Testis (tissue), 2 donors: ENCODE data around the gene ZNF226.
"Not testable (repeated sequence)": the region's sequence is repeated elsewhere in the genome, so short reads cannot be mapped to it uniquely, and the experiment has no call there.

Experiments used
- POLR2A ChIP-seq: fragments of 450-650 bp; IDR thresholded peaks from one replicate; pipeline ENCODE4 v1.6.1; 2017; ENCODE audit warnings: antibody characterized with exemption, mild to moderate bottlenecking, moderate library complexity
- TF ChIP-seq, protein P1 (sequence below), 3 experiments: fragments of 450-650 bp in 2 of 3; fragments of 200-600 bp in 1 of 3; sonication (generic) in 1 of 3; IDR thresholded peaks; one replicate each; pipeline ENCODE4 v1.5.1; 2016 to 2019; ENCODE audit warnings: antibody characterized with exemption in 3 of 3, mild to moderate bottlenecking in 2 of 3, moderate library complexity in 1 of 3

- TF ChIP-seq, protein P1, sequence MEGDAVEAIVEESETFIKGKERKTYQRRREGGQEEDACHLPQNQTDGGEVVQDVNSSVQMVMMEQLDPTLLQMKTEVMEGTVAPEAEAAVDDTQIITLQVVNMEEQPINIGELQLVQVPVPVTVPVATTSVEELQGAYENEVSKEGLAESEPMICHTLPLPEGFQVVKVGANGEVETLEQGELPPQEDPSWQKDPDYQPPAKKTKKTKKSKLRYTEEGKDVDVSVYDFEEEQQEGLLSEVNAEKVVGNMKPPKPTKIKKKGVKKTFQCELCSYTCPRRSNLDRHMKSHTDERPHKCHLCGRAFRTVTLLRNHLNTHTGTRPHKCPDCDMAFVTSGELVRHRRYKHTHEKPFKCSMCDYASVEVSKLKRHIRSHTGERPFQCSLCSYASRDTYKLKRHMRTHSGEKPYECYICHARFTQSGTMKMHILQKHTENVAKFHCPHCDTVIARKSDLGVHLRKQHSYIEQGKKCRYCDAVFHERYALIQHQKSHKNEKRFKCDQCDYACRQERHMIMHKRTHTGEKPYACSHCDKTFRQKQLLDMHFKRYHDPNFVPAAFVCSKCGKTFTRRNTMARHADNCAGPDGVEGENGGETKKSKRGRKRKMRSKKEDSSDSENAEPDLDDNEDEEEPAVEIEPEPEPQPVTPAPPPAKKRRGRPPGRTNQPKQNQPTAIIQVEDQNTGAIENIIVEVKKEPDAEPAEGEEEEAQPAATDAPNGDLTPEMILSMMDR (IDR thresholded peaks at IDR 0.05), result not testable (repeated sequence)
- TF ChIP-seq POLR2A, result not testable (repeated sequence)
These were observed 55.9 kb downstream of the ZNF226 start for GRCh38 chr19:44220761-44221160.
